Left ventricle myocardium inferior (tissue), 1 donor: ENCODE data around the gene TMEM196. TPM values are rescaled to one million over a fixed set of nuclear protein-coding genes. Genes with fewer than 3 reads are reported as not detected.

Source experiments
- DNase-seq: peaks from one replicate; pipeline ENCODE4 v3.0.0-alpha.2; 2020
- H3K27ac ChIP-seq: fragments of 200-600 bp; replicated peaks from 2 replicates; pipeline ENCODE4 v1.8.0; 2021
- H3K27me3 ChIP-seq: fragments of 200-600 bp; 2 replicates; pipeline ENCODE4 v1.8.0; 2021; ENCODE audit warnings: low read depth
- H3K36me3 ChIP-seq: fragments of 200-600 bp; 2 replicates; pipeline ENCODE4 v1.8.0; 2021
- H3K4me1 ChIP-seq: fragments of 200-600 bp; 2 replicates; pipeline ENCODE4 v1.8.0; 2021
- H3K4me3 ChIP-seq: fragments of 200-600 bp; 2 replicates; pipeline ENCODE4 v1.8.0; 2021; ENCODE audit warnings: mild to moderate bottlenecking, moderate library complexity
- H3K9me3 ChIP-seq: fragments of 200-600 bp; replicated peaks from 2 replicates; pipeline ENCODE4 v1.8.0; 2021
- CTCF ChIP-seq: fragments of 200-600 bp; IDR thresholded peaks from 2 replicates; pipeline ENCODE4 v1.8.0; 2021; ENCODE audit warnings: antibody characterized with exemption, mild to moderate bottlenecking, borderline replicate concordance
- intact Hi-C: fragments of 100-400 bp; cut with micrococcal nuclease; formaldehyde crosslinking; loops from one replicate; pipeline ENCODE4 v1.11.0; 2022
- microRNA-seq: library from miRNA; unstranded; fragments of <30 nt; microRNA quantifications from one replicate; pipeline ENCODE4 v1.2.0, GENCODE V29; 2020
- total RNA-seq: library from RNA; stranded (reverse); fragmentation: NEBNext Ultra II Directional; extraction: Animal tissue kit (Norgen Biotek cat#: 25700); gene quantifications from one replicate; pipeline ENCODE4 v1.2.1, GENCODE V29; 2021
- donor health status: DM: no; HTN: yes; CAD: no; lungs with severe emphysema.

The TMEM196 gene
- total RNA-seq, 1 donor from 2014 or later, result not detected

- H3K27me3 ChIP-seq, result no peaks in the 10 kb centered on the region
- intact Hi-C loops, result no loop called here
- no peak overlapping the region for H3K27ac ChIP-seq
- no peaks in the 10 kb centered on the region for H3K4me1 ChIP-seq
- no peaks in the 10 kb centered on the region for H3K36me3 ChIP-seq
- H3K9me3 ChIP-seq, result no peaks in the 10 kb centered on the region
- DNase-seq, result no peak
- H3K4me3 ChIP-seq, result no peak overlapping the region
- no peak for TF ChIP-seq CTCF
These were observed 96.2 kb downstream of the TMEM196 start for GRCh38 chr7:19677180-19677579.

- Histone ChIP-seq H3K27me3 (no peaks in the 10 kb centered on the region), H3K4me3 (no peak overlapping the region), H3K27ac (no peak overlapping the region), H3K36me3 (no peaks in the 10 kb centered on the region), H3K9me3 (no peaks in the 10 kb centered on the region), H3K4me1 (no peaks in the 10 kb centered on the region)
- DNase-seq, result no peak
- intact Hi-C loops, result no loop called here
- TF ChIP-seq CTCF, result no peak
These were observed 97.6 kb downstream of the TMEM196 start for GRCh38 chr7:19675816-19676215.

GRCh38 chr7:19674266-19674960 is 99.0 kb downstream of the TMEM196 start:
- H3K27ac ChIP-seq, result no peak overlapping the region
- TF ChIP-seq CTCF, result no peak
- no peaks in the 10 kb centered on the region for H3K27me3 ChIP-seq
- intact Hi-C loops, result no loop called here
- H3K4me1 ChIP-seq, result no peaks in the 10 kb centered on the region
- H3K4me3 ChIP-seq, result no peak overlapping the region
- DNase-seq, result no peak
- H3K36me3 ChIP-seq, result no peaks in the 10 kb centered on the region
- no peaks in the 10 kb centered on the region for H3K9me3 ChIP-seq

- Histone ChIP-seq H3K9me3 (no peaks in the 10 kb centered on the region), H3K27me3 (no peaks in the 10 kb centered on the region), H3K27ac (no peak overlapping the region), H3K4me1 (no peaks in the 10 kb centered on the region), H3K36me3 (no peaks in the 10 kb centered on the region), H3K4me3 (no peak overlapping the region)
- no peak for DNase-seq
- intact Hi-C loops, result no loop called here
- TF ChIP-seq CTCF, result no peak
These were observed 102.6 kb downstream of the TMEM196 start for GRCh38 chr7:19670806-19671205.

Small RNA genes within 50 kb of the gene (microRNA-seq; reads per million reads assigned to microRNA genes)
- gene MIR3146, result not detected

Other genes starting within 250 kb of the TMEM196 start
- 8.5 TPM for gene POLR1F, start 64.6 kb downstream of the TMEM196 start, total RNA-seq